Glomerular visceral epithelial cell (primary cell): ENCODE data around the gene ARHGAP29.
"Not testable (repeated sequence)": the region's sequence is repeated elsewhere in the genome, so short reads cannot be mapped to it uniquely, and the experiment has no call there.

Experiments used
- DNase-seq: peaks from one replicate; pipeline ENCODE4 v3.0.0-alpha.2; 2016; ENCODE audit errors: extremely low spot score

ARHGAP29 gene

GRCh38 chr1:94180650-94181049, 56.7 kb downstream of the ARHGAP29 start:
- DNase-seq, result no peak

GRCh38 chr1:94178901-94179300, 58.5 kb downstream of the ARHGAP29 start:
- DNase-seq, result no peak

GRCh38 chr1:94169126-94169525, 68.3 kb downstream of the ARHGAP29 start:
- no peak for DNase-seq

GRCh38 chr1:94165843-94166242, 71.5 kb downstream of the ARHGAP29 start:
- no peak for DNase-seq

GRCh38 chr1:94164885-94165284, 72.5 kb downstream of the ARHGAP29 start:
- not testable (repeated sequence) for DNase-seq

- DNase-seq, result peak; percentile 26
These were observed 73.3 kb downstream of the ARHGAP29 start for GRCh38 chr1:94164121-94164520.

GRCh38 chr1:94163249-94163648, 74.1 kb downstream of the ARHGAP29 start:
- DNase-seq, result not testable (repeated sequence)

- DNase-seq, result peak; percentile 76
These were observed 76.6 kb downstream of the ARHGAP29 start for GRCh38 chr1:94160811-94161210.

- DNase-seq, result no peak
These were observed 81.2 kb downstream of the ARHGAP29 start for GRCh38 chr1:94156096-94156625.

- no peak for DNase-seq
These were observed 82.4 kb downstream of the ARHGAP29 start for GRCh38 chr1:94154989-94155388.

GRCh38 chr1:94153133-94153532, 84.3 kb downstream of the ARHGAP29 start:
- no peak for DNase-seq

GRCh38 chr1:94149166-94149565, 88.2 kb downstream of the ARHGAP29 start:
- not testable (repeated sequence) for DNase-seq

GRCh38 chr1:94146273-94146672, 91.1 kb downstream of the ARHGAP29 start:
- DNase-seq, result no peak

- DNase-seq, result no peak
These were observed 92.5 kb downstream of the ARHGAP29 start for GRCh38 chr1:94144836-94145235.

- no peak for DNase-seq
These were observed 93.6 kb downstream of the ARHGAP29 start for GRCh38 chr1:94143809-94144176.

GRCh38 chr1:94143173-94143808, 94.1 kb downstream of the ARHGAP29 start:
- DNase-seq, result no peak

GRCh38 chr1:94142583-94142982, 94.8 kb downstream of the ARHGAP29 start:
- DNase-seq, result no peak

- no peak for DNase-seq
These were observed 95.4 kb downstream of the ARHGAP29 start for GRCh38 chr1:94142022-94142421.

- no peak for DNase-seq
These were observed 105.3 kb downstream of the ARHGAP29 start for GRCh38 chr1:94132111-94132510.

GRCh38 chr1:94130851-94131595, 106.4 kb downstream of the ARHGAP29 start:
- peak; percentile 61 for DNase-seq

- no peak for DNase-seq
These were observed 110.7 kb downstream of the ARHGAP29 start for GRCh38 chr1:94126651-94127050.

- DNase-seq, result no peak
These were observed 111.6 kb downstream of the ARHGAP29 start for GRCh38 chr1:94125551-94126514.
